Measurements from ENCODE around the gene DISC1. TPM values are rescaled to one million over a fixed set of nuclear protein-coding genes. Genes with fewer than 3 reads are reported as not detected.

DISC1 gene
- polyA plus RNA-seq, 1 experiment, result 2.3 TPM

DNA sequence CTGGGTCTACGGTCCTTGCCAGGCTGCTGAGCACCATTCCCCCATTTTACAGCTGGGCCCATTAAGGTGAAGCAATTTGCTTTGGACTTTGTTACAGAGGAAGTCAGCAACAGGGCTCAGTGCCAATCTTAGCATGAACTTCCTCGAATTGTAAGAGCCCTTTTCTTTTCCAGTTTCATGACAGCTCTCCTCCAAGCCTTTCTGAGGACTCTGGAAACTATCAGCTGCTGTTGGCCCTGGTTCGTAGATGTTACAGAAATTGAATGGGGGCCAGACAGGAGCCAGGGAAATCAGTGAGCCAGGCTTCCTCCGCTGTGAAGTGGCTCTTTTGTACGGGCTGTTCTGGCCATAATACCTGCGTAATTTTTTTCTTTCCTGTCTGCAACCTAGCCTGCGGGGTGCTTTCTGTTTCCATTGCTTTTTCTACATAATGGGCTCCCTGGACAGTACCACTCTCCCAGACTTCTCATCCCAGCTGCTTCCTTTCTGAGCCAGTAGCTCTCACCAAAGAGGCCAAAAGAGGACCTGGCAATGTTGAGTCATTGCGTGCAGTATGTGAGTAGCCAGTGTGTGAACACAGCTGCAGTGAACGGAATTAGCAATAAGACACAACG, 386.3 kb downstream of the DISC1 start:
- TF ChIP-seq, protein P1, sequence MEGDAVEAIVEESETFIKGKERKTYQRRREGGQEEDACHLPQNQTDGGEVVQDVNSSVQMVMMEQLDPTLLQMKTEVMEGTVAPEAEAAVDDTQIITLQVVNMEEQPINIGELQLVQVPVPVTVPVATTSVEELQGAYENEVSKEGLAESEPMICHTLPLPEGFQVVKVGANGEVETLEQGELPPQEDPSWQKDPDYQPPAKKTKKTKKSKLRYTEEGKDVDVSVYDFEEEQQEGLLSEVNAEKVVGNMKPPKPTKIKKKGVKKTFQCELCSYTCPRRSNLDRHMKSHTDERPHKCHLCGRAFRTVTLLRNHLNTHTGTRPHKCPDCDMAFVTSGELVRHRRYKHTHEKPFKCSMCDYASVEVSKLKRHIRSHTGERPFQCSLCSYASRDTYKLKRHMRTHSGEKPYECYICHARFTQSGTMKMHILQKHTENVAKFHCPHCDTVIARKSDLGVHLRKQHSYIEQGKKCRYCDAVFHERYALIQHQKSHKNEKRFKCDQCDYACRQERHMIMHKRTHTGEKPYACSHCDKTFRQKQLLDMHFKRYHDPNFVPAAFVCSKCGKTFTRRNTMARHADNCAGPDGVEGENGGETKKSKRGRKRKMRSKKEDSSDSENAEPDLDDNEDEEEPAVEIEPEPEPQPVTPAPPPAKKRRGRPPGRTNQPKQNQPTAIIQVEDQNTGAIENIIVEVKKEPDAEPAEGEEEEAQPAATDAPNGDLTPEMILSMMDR (IDR thresholded peaks at IDR 0.05; ENCODE audit: insufficient read depth, low read depth, low read length), result no peak
- DNase-seq (ENCODE audit: low read depth), result no peak
- Histone ChIP-seq H3K36me3 (ENCODE audit: control insufficient read depth, insufficient read depth, low read length) (no peaks in the 10 kb centered on the region), H3K27me3 (ENCODE audit: control insufficient read depth, insufficient read depth, low read length) (no peaks in the 10 kb centered on the region), H3K4me3 (ENCODE audit: low read depth, low read length) (no peak overlapping the region)
- CTCF ChIA-PET, result no interaction called here
- POLR2A ChIA-PET, result no interaction called here

DNA sequence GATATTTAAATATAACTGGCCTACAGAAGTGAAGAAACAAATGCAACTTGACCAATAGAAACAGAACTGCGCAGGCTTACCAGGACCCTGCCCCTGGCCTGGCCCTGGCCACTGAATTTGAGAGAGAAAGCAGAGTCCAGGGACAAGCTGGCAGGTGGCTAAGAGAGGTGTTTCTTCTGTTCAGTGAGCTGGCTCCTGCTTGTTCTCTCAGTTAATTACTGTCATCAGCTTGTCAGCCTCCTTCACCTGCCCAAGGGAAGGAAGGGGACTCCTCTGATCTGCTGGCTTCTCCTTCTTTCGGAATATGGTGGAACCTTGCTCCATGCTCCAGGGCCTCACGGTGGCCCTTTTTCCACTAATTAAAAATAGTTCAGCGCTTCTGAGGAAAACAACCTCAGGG, 388.4 kb downstream of the DISC1 start:
- POLR2A ChIA-PET, result no interaction called here
- CTCF ChIA-PET, result interaction anchor here (0.9 to 1.3 kb wide), 2 partner anchors 11 to 148 kb away, joined by 3 read pairs; no protein-coding TSS in a partner anchor
- Histone ChIP-seq H3K4me3 (ENCODE audit: low read depth, low read length) (no peak overlapping the region), H3K27me3 (ENCODE audit: control insufficient read depth, insufficient read depth, low read length) (no peaks in the 10 kb centered on the region), H3K36me3 (ENCODE audit: control insufficient read depth, insufficient read depth, low read length) (no peaks in the 10 kb centered on the region)
- TF ChIP-seq, protein P1 (IDR thresholded peaks at IDR 0.05; ENCODE audit: insufficient read depth, low read depth, low read length), result no peak
- no peak for DNase-seq (ENCODE audit: low read depth)

DNA sequence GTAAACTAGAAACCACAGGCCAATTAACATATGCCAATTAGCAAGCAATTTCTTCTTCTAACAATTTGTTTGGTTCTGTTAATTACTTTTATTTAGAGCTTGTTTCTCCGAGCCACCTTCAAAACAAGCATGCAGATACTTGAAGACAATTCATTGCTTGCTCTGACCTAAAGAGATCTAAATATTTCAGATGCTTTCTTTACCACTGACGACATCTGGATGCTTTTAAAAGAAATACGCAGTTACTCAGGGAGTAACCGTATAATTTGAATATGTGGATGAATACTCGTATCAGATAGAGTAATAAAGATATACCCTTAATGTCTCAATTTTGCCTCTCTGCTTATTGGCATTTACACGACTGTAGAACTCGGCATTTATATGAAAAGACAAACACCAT, 390.0 kb downstream of the DISC1 start:
- DNase-seq (ENCODE audit: low read depth), result peak; percentile 26
- Histone ChIP-seq H3K27me3 (ENCODE audit: control insufficient read depth, insufficient read depth, low read length) (no peaks in the 10 kb centered on the region), H3K36me3 (ENCODE audit: control insufficient read depth, insufficient read depth, low read length) (no peaks in the 10 kb centered on the region), H3K4me3 (ENCODE audit: low read depth, low read length) (no peak overlapping the region)
- CTCF ChIA-PET, result interaction anchor here (0.9 to 1.1 kb wide), 2 partner anchors 9 to 150 kb away, joined by 3 read pairs; no protein-coding TSS in a partner anchor
- POLR2A ChIA-PET, result no interaction called here
- TF ChIP-seq, protein P1 (IDR thresholded peaks at IDR 0.05; ENCODE audit: insufficient read depth, low read depth, low read length), result no peak

DNA sequence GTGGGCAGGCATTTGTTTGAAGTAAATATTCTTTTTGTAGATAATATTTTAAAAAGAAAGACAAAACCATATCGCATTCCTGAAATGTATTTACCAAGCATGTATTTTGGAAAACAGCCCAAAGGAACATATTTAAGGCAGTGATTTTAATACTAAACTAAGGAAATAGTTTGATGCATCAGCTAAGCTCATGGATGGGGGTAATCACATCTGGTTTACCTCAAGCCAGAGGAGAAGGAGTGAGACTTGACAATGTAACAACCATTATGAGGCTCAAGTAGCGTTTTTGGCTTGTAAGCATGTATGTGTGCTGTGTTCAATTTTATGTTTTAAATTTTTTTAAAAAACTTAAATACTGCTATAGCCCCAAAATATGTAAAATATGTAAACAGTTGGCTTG, 390.5 kb downstream of the DISC1 start:
- ChIA-PET CTCF (interaction anchor here (0.9 to 1.1 kb wide), 2 partner anchors 9 to 150 kb away, joined by 3 read pairs; no protein-coding TSS in a partner anchor), POLR2A (no interaction called here)
- Histone ChIP-seq H3K36me3 (ENCODE audit: control insufficient read depth, insufficient read depth, low read length) (no peaks in the 10 kb centered on the region), H3K27me3 (ENCODE audit: control insufficient read depth, insufficient read depth, low read length) (no peaks in the 10 kb centered on the region), H3K4me3 (ENCODE audit: low read depth, low read length) (no peak overlapping the region)
- no peak for DNase-seq (ENCODE audit: low read depth)
- TF ChIP-seq, protein P1 (IDR thresholded peaks at IDR 0.05; ENCODE audit: insufficient read depth, low read depth, low read length), result no peak

DNA sequence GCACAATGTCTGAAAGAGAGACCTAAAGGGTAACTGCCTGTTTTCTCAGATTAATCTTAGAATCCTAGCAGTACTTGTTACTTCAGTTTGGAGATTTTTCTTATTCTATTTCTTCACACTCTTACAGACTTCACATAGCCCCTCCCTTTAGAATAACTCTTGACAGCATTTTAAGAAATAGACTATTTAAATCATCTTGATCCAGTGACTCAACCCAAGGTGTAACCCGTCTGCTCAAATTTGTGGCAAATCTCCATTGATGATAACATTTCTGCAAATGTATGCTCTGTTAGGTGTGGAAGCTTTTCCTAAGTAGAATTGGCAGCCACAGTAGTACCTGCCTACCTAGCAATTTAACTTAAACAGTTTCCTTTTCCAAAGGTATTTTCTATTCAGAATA, 391.2 kb downstream of the DISC1 start:
- TF ChIP-seq, protein P1 (IDR thresholded peaks at IDR 0.05; ENCODE audit: insufficient read depth, low read depth, low read length), result no peak
- Histone ChIP-seq H3K27me3 (ENCODE audit: control insufficient read depth, insufficient read depth, low read length) (no peaks in the 10 kb centered on the region), H3K4me3 (ENCODE audit: low read depth, low read length) (no peak overlapping the region), H3K36me3 (ENCODE audit: control insufficient read depth, insufficient read depth, low read length) (no peaks in the 10 kb centered on the region)
- DNase-seq (ENCODE audit: low read depth), result no peak
- ChIA-PET POLR2A (no interaction called here), CTCF (no interaction called here)

Data from BJ (cell line).